Adipose tissue (tissue), 3 donors: ENCODE data around the gene COL12A1. TPM values are rescaled to one million over a fixed set of nuclear protein-coding genes. Genes with fewer than 3 reads are reported as not detected.

Experiments
- H3K27ac ChIP-seq: one replicate; pipeline ENCODE4 v1.5.1; 2013; ENCODE audit warnings: low read depth, low read length
- WGBS, 3 donors: extraction: QIAGEN DNeasy Blood & Tissue Kit; methylation state at CpG; one replicate each; pipeline ENCODE4 v1.1.7; 2013; 5-methylcytosine and 5-hydroxymethylcytosine counted together
- polyA plus RNA-seq, 3 donors: library from polyadenylated mRNA; stranded (reverse); fragments of 200-250 nt; gene quantifications; one replicate each; pipeline ENCODE4 v1.2.3, GENCODE V29; 2013
- donor health status: healthy with polysubstance abuse.
- donor health status: Bipolar disorder and iron deficiency.
- donor health status: healthy.

The COL12A1 gene
- polyA plus RNA-seq = 10 to 100 TPM in 2 of 3 donors, 1 to 10 TPM in 1; 4.2 to 55.7 (median 21.0) TPM

- WGBS, 3 donors = 1% methylated on average over 56 to 64 of the region's 64 CpGs
These were observed at the start of gene COL12A1 for GRCh38 chr6:75205776-75206575. Gene COL12A1, minus strand, starts transcription at chr6:75206053. Its CDS starts 3,261 bp downstream, at chr6:75202792.

GRCh38 chr6:75250552-75250951, 44.7 kb upstream of the COL12A1 start:
- WGBS, 3 donors = 60 to 94% (median 85%) methylated on average over 2 of the region's 2 CpGs
- H3K27ac ChIP-seq = no peak overlapping the region

More at GRCh38 chr6:75205776-75206575, at the start of gene COL12A1:
- H3K27ac ChIP-seq = no peak within 1 kb of the TSS

GRCh38 chr6:75249837-75250236, 44.0 kb upstream of the COL12A1 start:
- H3K27ac ChIP-seq = no peak overlapping the region

GRCh38 chr6:75246386-75246785, 40.5 kb upstream of the COL12A1 start:
- 42 to 74% (median 74%) methylated on average over 2 of the region's 2 CpGs for WGBS, 3 donors

GRCh38 chr6:75244063-75244584, 38.3 kb upstream of the COL12A1 start:
- 16 to 31% (median 16%) methylated on average over 15 of the region's 15 CpGs for WGBS, 3 donors

More at GRCh38 chr6:75246386-75246785, 40.5 kb upstream of the COL12A1 start:
- no peak overlapping the region for H3K27ac ChIP-seq

GRCh38 chr6:75243333-75244062, 37.6 kb upstream of the COL12A1 start, which contains the start of gene COX7A2:
Gene COX7A2, minus strand, starts transcription at chr6:75243801. Its CDS starts 67 bp downstream, at chr6:75243734.
- 0% methylated on average over 36 of the region's 36 CpGs for WGBS, 3 donors
- peak within 1 kb of the TSS; percentile 36 for H3K27ac ChIP-seq

More at GRCh38 chr6:75244063-75244584, 38.3 kb upstream of the COL12A1 start:
- H3K27ac ChIP-seq = no peak overlapping the region

- no peak overlapping the region for H3K27ac ChIP-seq
- WGBS, 3 donors = 89 to 92% (median 90%) methylated on average over 4 of the region's 4 CpGs
These were observed 30.8 kb upstream of the COL12A1 start for GRCh38 chr6:75236630-75237029.

GRCh38 chr6:75235271-75235670, 29.4 kb upstream of the COL12A1 start:
- 84 to 91% (median 87%) methylated on average over 2 of the region's 2 CpGs for whole genome bisulfite sequencing, 3 donors
- no peak overlapping the region for H3K27ac ChIP-seq

GRCh38 chr6:75234126-75234865, 28.4 kb upstream of the COL12A1 start:
- H3K27ac ChIP-seq = no peak overlapping the region
- WGBS, 3 donors = 58 to 66% (median 64%) methylated on average over 3 of the region's 3 CpGs

GRCh38 chr6:75233092-75233615, 27.3 kb upstream of the COL12A1 start:
- no peak overlapping the region for H3K27ac ChIP-seq
- WGBS, 3 donors = 80 to 88% (median 86%) methylated on average over 4 of the region's 4 CpGs

GRCh38 chr6:75230484-75231325, 24.9 kb upstream of the COL12A1 start:
- no peak overlapping the region for H3K27ac ChIP-seq
- 52 to 59% (median 59%) methylated on average over 10 of the region's 10 CpGs for WGBS, 3 donors

- H3K27ac ChIP-seq = no peak overlapping the region
- WGBS, 3 donors = 24 to 78% (median 76%) methylated on average over 6 of the region's 6 CpGs
These were observed 18.6 kb upstream of the COL12A1 start for GRCh38 chr6:75224303-75224926.

GRCh38 chr6:75223428-75223827, 17.6 kb upstream of the COL12A1 start:
- H3K27ac ChIP-seq = no peak overlapping the region
- WGBS, 3 donors = 65 to 87% (median 76%) methylated on average over 2 of the region's 2 CpGs

- no peak overlapping the region for H3K27ac ChIP-seq
These were observed 16.4 kb upstream of the COL12A1 start for GRCh38 chr6:75222261-75222660.

- 88 to 95% (median 94%) methylated on average over 4 of the region's 4 CpGs for WGBS, 3 donors
These were observed 15.3 kb upstream of the COL12A1 start for GRCh38 chr6:75221116-75221515.

GRCh38 chr6:75220357-75220756, 14.5 kb upstream of the COL12A1 start:
- WGBS, 3 donors = 33 to 68% (median 40%) methylated on average over 1 of the region's 1 CpG
- no peak overlapping the region for H3K27ac ChIP-seq

More at GRCh38 chr6:75221116-75221515, 15.3 kb upstream of the COL12A1 start:
- no peak overlapping the region for H3K27ac ChIP-seq

- no peak overlapping the region for H3K27ac ChIP-seq
- 73 to 78% (median 76%) methylated on average over 3 of the region's 3 CpGs for WGBS, 3 donors
These were observed 13.4 kb upstream of the COL12A1 start for GRCh38 chr6:75219263-75219662.
